ENCODE results near the gene RBBP4.

RBBP4 gene

DNA sequence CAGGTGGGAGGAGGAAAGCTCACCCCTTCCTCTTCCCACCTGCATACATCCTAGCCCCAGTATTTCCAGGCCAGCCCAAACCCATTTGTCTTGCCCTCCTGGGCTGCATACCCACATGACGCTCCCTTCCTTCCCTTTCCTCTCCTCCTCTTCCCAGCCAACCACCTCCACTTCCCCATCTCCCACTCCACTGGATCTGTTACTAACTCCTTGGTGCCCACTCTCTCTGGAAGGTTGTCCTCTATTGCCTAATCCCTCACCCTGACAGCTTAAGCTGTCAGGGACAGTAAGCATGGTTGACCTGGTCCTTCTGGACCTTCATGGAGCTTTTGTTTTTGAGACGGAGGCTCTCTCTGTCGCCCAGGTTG, 74.6 kb downstream of the RBBP4 start:
- H3K27ac ChIP-seq = peak overlapping the region in 1 of 2 donors; percentile 45
- no peak for DNase-seq (ENCODE audit: low spot score)

DNA sequence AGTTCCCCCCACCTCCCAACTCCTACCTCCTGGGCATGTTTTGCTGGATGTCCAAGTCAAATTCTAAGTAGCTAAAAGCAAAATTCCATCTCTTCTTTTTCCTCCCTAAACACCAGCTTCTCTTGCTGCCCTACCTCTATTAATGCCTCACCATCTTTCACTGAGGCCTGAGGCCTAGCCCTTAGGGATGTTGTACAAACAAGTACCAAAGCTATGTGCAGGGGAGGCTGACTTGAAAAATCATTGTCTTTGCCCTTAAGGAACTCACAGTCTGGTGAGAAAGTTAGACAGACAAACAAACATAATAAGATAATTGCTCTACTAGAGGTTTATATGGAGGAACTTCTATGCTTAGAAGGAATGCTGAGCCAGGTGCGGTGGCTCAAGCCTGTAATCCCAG, 76.9 kb downstream of the RBBP4 start:
- no peak for TF ChIP-seq CTCF (IDR thresholded peaks at IDR 0.05)
- no peak for DNase-seq (ENCODE audit: low spot score)
- no peak overlapping the region for H3K4me3 ChIP-seq
- no peak overlapping the region for H3K27ac ChIP-seq

More for the DNA sequence above, 74.6 kb downstream of the RBBP4 start:
- no peak overlapping the region for H3K4me3 ChIP-seq
- TF ChIP-seq CTCF (IDR thresholded peaks at IDR 0.05) = no peak

DNA sequence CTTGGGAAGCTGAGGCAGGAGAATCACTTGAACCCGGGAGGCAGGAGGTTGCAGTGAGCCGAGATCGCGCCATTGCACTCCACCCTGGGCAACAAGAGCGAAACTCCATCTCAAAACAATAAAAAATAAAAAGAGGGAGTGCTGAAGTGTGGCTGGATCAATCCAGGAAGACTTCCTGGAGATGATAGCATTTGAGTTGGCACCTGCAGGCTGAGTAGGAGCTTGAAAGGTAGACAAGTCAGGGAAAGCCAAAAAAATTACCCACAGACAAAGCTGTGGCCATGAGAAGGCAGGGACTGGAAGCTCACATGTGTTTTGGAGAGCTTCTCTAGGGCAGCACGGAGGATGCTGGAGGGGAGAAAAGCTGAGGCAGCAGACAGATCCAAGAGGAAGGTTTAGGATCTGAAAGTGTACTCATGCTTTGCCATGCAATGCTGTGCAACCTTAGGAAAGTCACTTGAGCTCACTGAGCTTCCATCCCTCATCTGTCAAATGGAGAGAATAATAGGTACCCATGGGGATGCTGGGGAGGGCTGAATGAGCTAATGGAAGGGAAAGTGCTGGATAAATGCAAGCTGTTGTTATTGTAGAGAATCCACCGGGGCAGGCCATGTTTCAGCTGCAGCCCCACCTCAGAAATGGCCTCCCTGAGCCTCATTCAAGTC, 77.5 kb downstream of the RBBP4 start:
- DNase-seq (ENCODE audit: low spot score) = no peak
- TF ChIP-seq CTCF (IDR thresholded peaks at IDR 0.05) = no peak
- Histone ChIP-seq H3K4me3 (no peak overlapping the region), H3K27ac (no peak overlapping the region)

GRCh38 chr1:32729254-32730046, 78.4 kb downstream of the RBBP4 start:
- Histone ChIP-seq H3K4me3 (no peak overlapping the region), H3K27ac (no peak overlapping the region)
- DNase-seq (ENCODE audit: low spot score) = no peak
- TF ChIP-seq CTCF (IDR thresholded peaks at IDR 0.05) = no peak

GRCh38 chr1:32733582-32734321, 82.7 kb downstream of the RBBP4 start:
- H3K4me3 ChIP-seq = no peak overlapping the region
- H3K27ac ChIP-seq = no peak overlapping the region
- no peak for TF ChIP-seq CTCF (IDR thresholded peaks at IDR 0.05)
- DNase-seq (ENCODE audit: low spot score) = no peak

Data from coronary artery (tissue), 2 donors.